Naive thymus-derived CD4-positive, alpha-beta T cell (primary cell): ENCODE measurements around the gene PPP6R3. TPM values are rescaled to one million over a fixed set of nuclear protein-coding genes. Genes with fewer than 3 reads are reported as not detected.
A peak's percentile ranks its signal among the peaks of the same experiment; 100 is the strongest.

ENCODE experiments used
- ATAC-seq: fragments of 150-1000 bp; cut with Tn5 transposase; 2 replicates; pipeline ENCODE4 v1.10.0; 2021; ENCODE audit warnings: mild to moderate bottlenecking, moderate library complexity
- CTCF ChIA-PET: fragments of 350-600 bp; sonication (Branson Sonifier 250); formaldehyde crosslinking; loops from one replicate; lab custom pipeline; 2021; ENCODE audit warnings: antibody characterized with exemption; lab: Charles Lee
- POLR2A ChIA-PET: fragments of 350-600 bp; sonication (Branson Sonifier 250); formaldehyde crosslinking; loops from one replicate; lab custom pipeline; 2021; ENCODE audit warnings: antibody characterized with exemption, inconsistent platforms; lab: Charles Lee
- DNase-seq, 9 donors: peaks; one replicate each; pipeline versions ENCODE4 v3.0.0 to v3.0.0-alpha.2; 2020 to 2022; ENCODE audit warnings: mixed read lengths in 1 of 9
- H3K27ac ChIP-seq: one replicate; pipeline ENCODE4 v1.7.0; 2013; ENCODE audit warnings: mild to moderate bottlenecking, low read depth, low read length, moderate library complexity
- H3K27me3 ChIP-seq, 2 donors: one replicate each; pipeline ENCODE4 v1.7.0; 2013; ENCODE audit warnings: low read length in 2 of 2, mild to moderate bottlenecking in 2 of 2, moderate library complexity in 2 of 2; ENCODE audit not compliant: control insufficient read depth in 2 of 2, insufficient read depth in 2 of 2
- H3K36me3 ChIP-seq, 3 experiments: 1 replicate in 2 of 3; 2 replicates in 1 of 3; pipeline ENCODE4 v1.7.0; 2013; ENCODE audit warnings: low read length in 3 of 3, mild to moderate bottlenecking in 3 of 3, moderate library complexity in 1 of 3; ENCODE audit not compliant: insufficient read depth in 3 of 3, control insufficient read depth in 2 of 3
- H3K4me1 ChIP-seq, 2 donors: one replicate each; pipeline ENCODE4 v1.7.0; 2013; ENCODE audit warnings: low read length in 2 of 2, mild to moderate bottlenecking in 2 of 2, moderate library complexity in 1 of 2; ENCODE audit not compliant: control insufficient read depth in 2 of 2, insufficient read depth in 2 of 2
- H3K4me3 ChIP-seq: 2 replicates; pipeline ENCODE4 v1.7.0; 2013; ENCODE audit warnings: mild to moderate bottlenecking, low read length
- H3K9me3 ChIP-seq, 3 experiments: 1 replicate in 2 of 3; 2 replicates in 1 of 3; pipeline ENCODE4 v1.7.0; 2013; ENCODE audit warnings: low read length in 3 of 3; ENCODE audit not compliant: control insufficient read depth in 2 of 3
- H3K27ac Mint-ChIP-seq, 9 donors: one replicate each; pipeline ENCODE4 v1.8.0; 2020 to 2022; ENCODE audit warnings: mixed read lengths in 9 of 9, mild to moderate bottlenecking in 8 of 9, moderate library complexity in 5 of 9, inconsistent platforms in 2 of 9
- H3K27me3 Mint-ChIP-seq, 5 donors: one replicate each; pipeline ENCODE4 v1.8.0; 2021 to 2022; ENCODE audit warnings: mixed read lengths in 5 of 5, mild to moderate bottlenecking in 1 of 5
- H3K36me3 Mint-ChIP-seq, 5 donors: one replicate each; pipeline ENCODE4 v1.8.0; 2020 to 2022; ENCODE audit warnings: mixed read lengths in 5 of 5, mild to moderate bottlenecking in 3 of 5, inconsistent platforms in 1 of 5
- H3K4me1 Mint-ChIP-seq, 7 donors: one replicate each; pipeline ENCODE4 v1.8.0; 2020 to 2022; ENCODE audit warnings: mixed read lengths in 7 of 7, mild to moderate bottlenecking in 3 of 7, inconsistent platforms in 1 of 7
- H3K4me3 Mint-ChIP-seq, 10 donors: one replicate each; pipeline ENCODE4 v1.8.0; 2020 to 2022; ENCODE audit warnings: mild to moderate bottlenecking in 10 of 10, mixed read lengths in 10 of 10, moderate library complexity in 6 of 10, inconsistent platforms in 2 of 10
- H3K9me3 Mint-ChIP-seq, 11 donors: one replicate each; pipeline ENCODE4 v1.8.0; 2020 to 2022; ENCODE audit warnings: mixed read lengths in 11 of 11, mild to moderate bottlenecking in 4 of 11, inconsistent platforms in 1 of 11, moderate library complexity in 1 of 11
- intact Hi-C, 2 donors: fragments of 100-400 bp; cut with micrococcal nuclease; formaldehyde crosslinking; loops; one replicate each; pipeline ENCODE4 v1.15.1; 2023
- polyA plus RNA-seq, 2 donors: library from polyadenylated mRNA; unstranded; fragments of 300-500 nt; fragmentation: Illumina TruSeq; gene quantifications; one replicate each; pipeline ENCODE4 v1.2.3, GENCODE V29; 2021
- total RNA-seq, 6 experiments: library from RNA in 5 of 6; stranded (reverse) in 5 of 6; gene quantifications; 1 replicate in 5 of 6; 2 replicates in 1 of 6; pipeline ENCODE4 v1.2.3 and lab custom pipeline; 2021 to 2026

Gene PPP6R3
- total and polyA plus RNA-seq, 7 experiments from 2014 or later, result 43.5 to 159 (median 133) TPM

GRCh38 chr11:68655406-68655805, 194.9 kb downstream of the PPP6R3 start:
- no peak overlapping the region for H3K27ac Mint-ChIP-seq
- CTCF ChIA-PET, result no interaction called here
- H3K27ac ChIP-seq, result no peak overlapping the region
- intact Hi-C loops, result no loop called here
- H3K27me3 Mint-ChIP-seq, result peaks cover 0 to 25% (median 0%) of the 10 kb centered on the region in 5 donors
- peaks cover 0 to 5% (median 0%) of the 10 kb centered on the region in 5 donors for H3K36me3 Mint-ChIP-seq
- ATAC-seq, result no peak
- H3K4me3 Mint-ChIP-seq, result no peak overlapping the region
- no peaks in the 10 kb centered on the region for H3K27me3 ChIP-seq
- peaks cover 0 to 13% (median 4%) of the 10 kb centered on the region in 11 donors for H3K9me3 Mint-ChIP-seq
- H3K4me1 ChIP-seq, result no peaks in the 10 kb centered on the region
- no peaks in the 10 kb centered on the region for H3K9me3 ChIP-seq
- no peak overlapping the region for H3K4me3 ChIP-seq
- POLR2A ChIA-PET, result no interaction called here
- H3K4me1 Mint-ChIP-seq, result no peaks in the 10 kb centered on the region
- H3K36me3 ChIP-seq, result no peaks in the 10 kb centered on the region
- DNase-seq, result no peak

DNA sequence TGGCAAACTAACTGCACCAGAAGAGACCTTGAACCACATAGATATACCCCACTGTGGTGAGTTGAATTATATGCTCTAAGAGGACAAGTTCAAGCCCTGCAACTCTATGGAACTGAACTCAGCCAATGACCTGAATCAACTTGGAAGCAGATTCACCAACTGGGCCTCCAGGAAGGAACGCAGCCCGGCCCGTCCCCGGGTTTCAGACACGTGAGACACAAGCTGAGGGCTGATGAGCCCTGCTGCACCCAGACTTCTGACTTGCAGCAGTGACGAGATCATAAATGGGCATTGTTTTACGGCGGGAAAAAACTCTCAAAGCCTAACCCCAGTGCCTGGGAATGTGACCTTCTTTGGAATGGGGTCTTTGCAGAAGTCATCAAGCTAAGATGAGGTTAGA, 195.3 kb downstream of the PPP6R3 start:
- Histone ChIP-seq H3K27me3 (no peaks in the 10 kb centered on the region), H3K27ac (no peak overlapping the region), H3K9me3 (no peaks in the 10 kb centered on the region), H3K36me3 (no peaks in the 10 kb centered on the region), H3K4me1 (no peaks in the 10 kb centered on the region), H3K4me3 (no peak overlapping the region)
- no peak overlapping the region for H3K27ac Mint-ChIP-seq
- peaks cover 0 to 13% (median 4%) of the 10 kb centered on the region in 11 donors for H3K9me3 Mint-ChIP-seq
- ChIA-PET CTCF (no interaction called here), POLR2A (no interaction called here)
- intact Hi-C loops, result no loop called here
- H3K4me3 Mint-ChIP-seq, result no peak overlapping the region
- no peak for ATAC-seq
- H3K36me3 Mint-ChIP-seq, result peaks cover 0 to 5% (median 0%) of the 10 kb centered on the region in 5 donors
- no peak for DNase-seq
- no peaks in the 10 kb centered on the region for H3K4me1 Mint-ChIP-seq
- peaks cover 0 to 28% (median 0%) of the 10 kb centered on the region in 5 donors for H3K27me3 Mint-ChIP-seq

DNA sequence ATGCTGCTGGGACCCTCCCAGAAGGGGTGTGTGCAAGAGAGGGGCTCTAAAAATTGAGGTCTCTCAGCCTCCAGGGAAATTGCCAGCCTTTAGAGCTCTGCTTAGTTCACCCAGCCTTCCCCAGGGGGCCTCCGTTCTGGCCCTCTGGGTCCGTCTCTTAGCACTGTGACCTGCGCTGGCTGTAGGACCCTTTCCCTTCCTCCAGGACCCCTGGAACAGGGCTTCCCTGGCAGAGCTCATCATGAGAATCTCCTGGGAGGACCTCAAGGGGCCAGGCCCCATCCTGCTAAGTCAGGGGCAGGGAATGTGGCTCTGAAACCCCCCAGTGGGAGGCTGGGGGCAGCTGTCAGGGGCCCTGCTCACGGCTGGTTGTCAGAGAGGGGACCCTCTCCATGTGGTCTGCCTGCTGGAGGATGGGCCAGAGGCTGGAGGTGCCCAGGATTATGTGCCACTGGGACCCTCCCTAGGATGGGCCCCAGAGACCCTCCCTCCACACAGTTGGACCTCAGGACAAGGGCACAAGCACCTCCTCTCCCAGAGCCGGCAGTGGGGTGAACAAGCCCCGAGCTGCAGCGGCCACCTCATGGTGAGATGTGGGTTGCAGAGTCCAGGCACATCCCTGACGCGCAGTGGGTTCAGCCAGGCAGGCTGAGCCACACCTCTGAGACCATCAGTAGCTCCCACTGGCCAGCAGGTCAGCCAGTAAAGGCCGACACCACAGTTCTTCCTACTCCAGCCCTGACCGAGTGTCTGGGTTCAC, 196.6 kb downstream of the PPP6R3 start:
- Mint-ChIP-seq H3K27me3 (peaks cover 0 to 24% (median 3%) of the 10 kb centered on the region in 5 donors), H3K9me3 (peaks cover 0 to 13% (median 4%) of the 10 kb centered on the region in 11 donors), H3K27ac (no peak overlapping the region), H3K36me3 (peaks cover 0 to 5% (median 0%) of the 10 kb centered on the region in 5 donors), H3K4me1 (no peaks in the 10 kb centered on the region), H3K4me3 (no peak overlapping the region)
- Histone ChIP-seq H3K4me1 (no peaks in the 10 kb centered on the region), H3K27me3 (no peaks in the 10 kb centered on the region), H3K36me3 (no peaks in the 10 kb centered on the region), H3K9me3 (no peaks in the 10 kb centered on the region), H3K4me3 (no peak overlapping the region), H3K27ac (no peak overlapping the region)
- CTCF ChIA-PET, result interaction anchor here (0.6 kb wide), 1 partner anchor 164 kb away, joined by 3 read pairs; no protein-coding TSS in a partner anchor
- POLR2A ChIA-PET, result no interaction called here
- intact Hi-C loops, result no loop called here
- no peak for ATAC-seq
- DNase-seq, result no peak

- Histone ChIP-seq H3K4me3 (no peak overlapping the region), H3K36me3 (no peaks in the 10 kb centered on the region), H3K9me3 (no peaks in the 10 kb centered on the region), H3K27ac (no peak overlapping the region), H3K27me3 (no peaks in the 10 kb centered on the region), H3K4me1 (no peaks in the 10 kb centered on the region)
- intact Hi-C loops, result no loop called here
- ChIA-PET CTCF (no interaction called here), POLR2A (no interaction called here)
- H3K4me3 Mint-ChIP-seq, result no peak overlapping the region
- H3K36me3 Mint-ChIP-seq, result peaks cover 0 to 5% (median 0%) of the 10 kb centered on the region in 5 donors
- peaks cover 0 to 16% (median 7%) of the 10 kb centered on the region in 5 donors for H3K27me3 Mint-ChIP-seq
- H3K27ac Mint-ChIP-seq, result no peak overlapping the region
- no peak for DNase-seq
- no peaks in the 10 kb centered on the region for H3K4me1 Mint-ChIP-seq
- peaks cover 0 to 13% (median 4%) of the 10 kb centered on the region in 11 donors for H3K9me3 Mint-ChIP-seq
- ATAC-seq, result no peak
These were observed 197.5 kb downstream of the PPP6R3 start for GRCh38 chr11:68658097-68658496.

DNA sequence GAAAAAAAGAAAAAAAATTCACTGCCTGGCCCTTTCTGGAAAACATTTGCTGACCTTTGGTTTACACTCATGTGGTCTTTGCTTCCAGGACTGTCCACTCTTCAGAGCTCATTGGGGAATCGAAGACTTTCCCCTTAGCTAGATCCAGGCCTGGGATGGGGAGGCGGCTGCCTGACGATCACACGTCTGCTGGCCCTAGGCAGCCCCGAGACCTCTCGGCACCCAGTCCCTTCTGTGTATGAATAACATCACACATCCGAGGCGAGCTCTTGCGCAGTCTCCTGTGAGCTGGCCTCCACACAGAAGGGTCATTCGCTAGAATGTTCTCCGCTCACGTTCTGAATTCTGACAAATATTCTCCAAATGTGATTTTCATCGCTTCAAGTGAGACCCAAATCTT, 198.1 kb downstream of the PPP6R3 start:
- Histone ChIP-seq H3K27ac (no peak overlapping the region), H3K27me3 (no peaks in the 10 kb centered on the region), H3K36me3 (no peaks in the 10 kb centered on the region), H3K9me3 (no peaks in the 10 kb centered on the region), H3K4me3 (no peak overlapping the region), H3K4me1 (no peaks in the 10 kb centered on the region)
- H3K36me3 Mint-ChIP-seq, result peaks cover 0 to 5% (median 0%) of the 10 kb centered on the region in 5 donors
- ATAC-seq (no peak), DNase-seq (no peak)
- H3K27me3 Mint-ChIP-seq, result peaks cover 0 to 16% (median 7%) of the 10 kb centered on the region in 5 donors
- H3K27ac Mint-ChIP-seq, result no peak overlapping the region
- POLR2A ChIA-PET, result no interaction called here
- peaks cover 0 to 13% (median 2%) of the 10 kb centered on the region in 11 donors for H3K9me3 Mint-ChIP-seq
- intact Hi-C loops, result no loop called here
- H3K4me3 Mint-ChIP-seq, result no peak overlapping the region
- no peaks in the 10 kb centered on the region for H3K4me1 Mint-ChIP-seq
- CTCF ChIA-PET, result no interaction called here

GRCh38 chr11:68659158-68659921, 198.8 kb downstream of the PPP6R3 start:
- ATAC-seq, result no peak
- peaks cover 0 to 16% (median 7%) of the 10 kb centered on the region in 5 donors for H3K27me3 Mint-ChIP-seq
- POLR2A ChIA-PET, result no interaction called here

More at GRCh38 chr11:68659158-68659921, 198.8 kb downstream of the PPP6R3 start:
- intact Hi-C loops, result no loop called here
- no peaks in the 10 kb centered on the region for H3K36me3 ChIP-seq
- no peak overlapping the region for H3K27ac ChIP-seq
- peaks cover 0 to 13% (median 2%) of the 10 kb centered on the region in 11 donors for H3K9me3 Mint-ChIP-seq
- H3K4me3 Mint-ChIP-seq, result no peak overlapping the region
- CTCF ChIA-PET, result no interaction called here
- H3K36me3 Mint-ChIP-seq, result peaks cover 0 to 5% (median 0%) of the 10 kb centered on the region in 5 donors
- DNase-seq, result no peak
- H3K4me3 ChIP-seq, result no peak overlapping the region
- H3K4me1 Mint-ChIP-seq, result no peaks in the 10 kb centered on the region
- no peaks in the 10 kb centered on the region for H3K9me3 ChIP-seq
- peak overlapping the region in 1 of 9 donors; percentile 15 for H3K27ac Mint-ChIP-seq
- no peaks in the 10 kb centered on the region for H3K27me3 ChIP-seq
- H3K4me1 ChIP-seq, result no peaks in the 10 kb centered on the region
